Activated T-cell treated with anti-CD3 and anti-CD28 coated beads for 1 hour (primary cell): Measurements from ENCODE around the gene ACSF3.
"Not testable (repeated sequence)": the region's sequence is repeated elsewhere in the genome, so short reads cannot be mapped to it uniquely, and the experiment has no call there.

Experiments used
- DNase-seq: peaks from one replicate; pipeline ENCODE4 v3.0.0-alpha.2; 2020; ENCODE audit warnings: low read depth

Gene ACSF3

DNA sequence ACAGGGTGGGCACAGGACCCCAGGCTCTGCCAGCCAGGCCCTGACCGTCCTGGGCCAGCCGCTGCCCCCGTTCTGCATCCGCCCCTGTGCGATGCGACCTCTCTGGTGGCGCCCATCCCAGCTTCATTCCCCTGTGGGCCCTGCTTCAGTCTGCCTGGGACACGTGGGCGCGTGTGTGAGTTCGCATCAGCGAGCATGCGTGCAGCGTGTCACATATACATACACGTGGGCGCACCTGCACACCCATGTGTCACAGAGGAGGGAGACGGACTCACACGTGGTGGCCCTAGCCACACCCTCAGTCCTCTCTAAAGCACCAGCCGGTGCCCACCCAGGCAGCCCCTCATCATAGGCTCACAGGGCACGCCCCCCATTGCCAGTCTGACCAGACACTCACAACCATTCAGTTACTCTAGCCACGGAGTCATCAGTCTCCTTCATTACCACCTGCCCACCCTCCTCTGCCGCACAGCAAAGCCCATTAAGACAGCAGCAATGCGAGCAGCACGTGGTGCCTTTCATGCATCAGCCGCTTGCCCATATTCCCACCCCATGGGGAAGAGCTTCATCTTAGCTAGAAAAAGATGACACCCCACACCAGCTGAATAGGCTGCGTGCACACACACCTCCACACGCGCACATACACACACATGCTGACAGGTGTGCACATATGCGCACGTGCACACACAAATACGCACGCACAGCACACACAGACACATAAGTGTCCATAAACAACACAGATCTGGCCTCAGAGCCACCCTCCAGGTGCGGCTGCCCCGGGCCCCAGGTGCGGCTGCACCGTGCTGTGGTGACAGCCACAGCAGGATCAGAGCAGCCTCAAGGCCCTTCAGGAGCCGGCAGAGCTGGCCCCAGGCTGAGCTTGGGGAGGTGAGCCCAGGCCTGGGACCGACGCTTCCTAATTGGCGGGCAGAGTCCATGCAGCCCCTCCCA is 68.4 kb downstream of the ACSF3 start:
- DNase-seq: no peak

DNA sequence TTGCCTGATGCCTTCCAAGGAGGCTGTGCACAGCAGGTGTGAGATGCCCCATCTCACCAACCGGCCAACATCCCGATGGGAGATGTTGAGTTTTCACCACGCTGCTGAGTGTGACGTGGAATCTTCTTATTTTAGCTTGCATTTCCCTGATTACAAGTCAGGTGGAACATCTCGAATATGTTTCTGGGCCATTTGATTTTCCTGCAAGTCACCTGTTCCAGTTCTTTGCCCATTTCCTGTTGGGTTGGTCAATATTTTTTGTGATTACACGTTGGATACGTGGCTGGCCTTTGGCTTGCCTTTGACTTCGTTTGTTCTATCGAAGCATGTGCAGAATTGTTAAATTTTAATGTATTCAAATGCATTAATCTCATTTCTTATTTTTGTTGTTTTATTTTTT is 69.6 kb downstream of the ACSF3 start:
- no peak for DNase-seq

DNA sequence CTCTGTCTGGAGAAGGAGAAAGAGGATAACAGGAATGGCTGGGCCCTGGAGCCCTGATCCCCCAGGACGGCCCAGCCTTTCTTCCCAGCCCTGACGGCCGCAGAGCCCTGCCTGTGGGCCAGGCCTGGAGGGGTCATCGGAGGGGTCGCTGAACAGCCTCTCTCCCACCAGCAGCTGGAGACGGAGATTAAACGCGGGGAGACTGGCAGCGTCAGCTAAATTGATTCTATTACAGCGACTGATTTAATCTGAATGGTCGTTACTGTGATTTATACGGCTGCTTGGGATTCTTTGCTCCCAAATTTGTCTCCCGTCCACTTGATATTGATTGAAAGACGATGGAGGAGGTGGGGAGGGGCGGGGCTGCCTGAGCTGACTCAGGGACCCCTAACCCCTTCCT is 70.8 kb downstream of the ACSF3 start:
- no peak for DNase-seq

DNA sequence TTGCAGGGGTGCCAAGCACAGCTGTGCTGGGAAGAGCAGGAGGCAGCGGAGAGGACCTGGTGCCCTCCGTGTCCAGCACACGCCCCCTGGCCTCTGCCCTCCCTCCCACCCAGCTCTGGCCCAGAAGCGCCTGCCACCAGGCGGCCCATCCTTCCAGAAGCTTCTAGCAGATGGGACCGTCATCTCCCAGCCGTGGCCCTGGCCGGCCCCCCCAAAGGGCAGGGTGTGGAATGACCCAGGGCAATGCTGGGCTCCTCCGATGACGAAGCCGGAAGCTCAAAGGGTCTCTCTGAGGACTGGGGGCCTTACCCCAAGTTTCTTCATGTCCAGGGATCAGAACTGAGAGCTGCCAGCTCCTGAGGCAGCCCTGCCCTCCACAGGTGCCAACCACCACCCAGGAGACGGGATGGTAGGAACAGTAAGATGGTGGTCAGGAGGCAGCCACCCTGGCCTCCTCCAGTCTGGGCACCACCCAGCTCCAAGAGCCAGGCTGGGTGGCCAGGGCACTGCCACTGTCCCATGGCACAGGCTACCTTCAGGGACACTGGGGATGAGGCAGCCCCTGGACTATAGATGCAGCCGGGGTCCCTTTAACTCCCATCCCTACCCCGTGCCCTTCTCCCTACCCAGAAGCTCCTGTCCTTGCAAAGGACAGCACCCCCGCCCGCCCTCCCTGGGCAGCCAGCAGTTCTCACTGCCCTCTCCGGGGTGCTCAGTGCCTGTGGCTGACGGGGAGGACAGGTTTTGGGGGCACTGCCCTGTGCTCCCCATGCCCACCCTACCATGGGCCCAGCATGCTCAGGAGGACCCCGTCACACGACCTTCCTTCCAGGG is 71.4 kb downstream of the ACSF3 start:
- DNase-seq: no peak

DNA sequence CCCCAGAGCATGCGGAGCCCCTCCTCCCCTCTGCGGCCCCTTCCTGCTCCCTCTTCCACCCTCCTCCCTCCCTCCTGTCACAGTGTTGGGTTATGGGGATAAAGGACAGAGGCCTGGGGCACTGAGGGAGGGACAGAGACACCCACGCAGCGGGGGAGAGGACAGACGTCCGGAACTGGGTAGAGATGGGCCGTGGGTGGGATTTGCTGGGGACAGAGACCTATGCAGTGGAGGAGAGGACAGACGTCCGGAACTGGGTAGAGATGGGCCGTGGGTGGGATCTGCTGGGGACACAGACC is 72.0 kb downstream of the ACSF3 start:
- DNase-seq: not testable (repeated sequence)

DNA sequence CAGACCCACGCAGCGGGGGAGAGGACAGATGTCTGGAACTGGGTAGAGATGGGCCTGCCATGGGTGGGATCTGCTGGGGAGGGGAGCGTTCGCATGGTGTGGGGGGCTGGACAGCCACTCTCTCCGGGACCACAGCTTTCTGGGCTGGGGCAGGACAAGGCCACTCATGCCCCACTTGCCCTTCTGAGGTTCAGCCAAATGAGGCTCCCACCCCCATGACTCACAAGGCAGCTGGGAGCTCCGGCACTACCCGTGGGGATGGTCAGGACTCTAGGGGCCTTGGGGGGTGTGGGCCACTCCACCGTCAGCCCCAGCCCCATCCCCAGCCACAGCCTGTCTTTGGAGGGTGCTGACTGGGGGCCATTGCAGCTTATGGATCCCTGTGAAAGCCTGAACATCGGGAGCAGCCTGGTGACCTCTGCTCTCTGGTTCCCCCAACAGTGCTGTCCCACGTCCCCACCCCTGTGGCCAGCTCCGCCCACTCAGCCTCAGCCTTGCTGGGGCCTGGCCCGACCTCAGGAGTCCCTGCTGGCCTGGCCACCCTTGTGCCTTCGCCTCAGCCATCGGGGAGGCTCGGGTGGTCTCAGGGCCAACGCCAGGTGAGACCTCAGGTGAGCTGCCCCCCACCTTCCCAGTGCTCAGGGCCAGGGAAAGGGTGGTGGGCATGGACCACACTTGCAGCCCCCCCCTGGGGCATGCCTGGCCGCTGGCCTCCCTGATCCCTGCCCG is 73.2 kb downstream of the ACSF3 start:
- no peak for DNase-seq

DNA sequence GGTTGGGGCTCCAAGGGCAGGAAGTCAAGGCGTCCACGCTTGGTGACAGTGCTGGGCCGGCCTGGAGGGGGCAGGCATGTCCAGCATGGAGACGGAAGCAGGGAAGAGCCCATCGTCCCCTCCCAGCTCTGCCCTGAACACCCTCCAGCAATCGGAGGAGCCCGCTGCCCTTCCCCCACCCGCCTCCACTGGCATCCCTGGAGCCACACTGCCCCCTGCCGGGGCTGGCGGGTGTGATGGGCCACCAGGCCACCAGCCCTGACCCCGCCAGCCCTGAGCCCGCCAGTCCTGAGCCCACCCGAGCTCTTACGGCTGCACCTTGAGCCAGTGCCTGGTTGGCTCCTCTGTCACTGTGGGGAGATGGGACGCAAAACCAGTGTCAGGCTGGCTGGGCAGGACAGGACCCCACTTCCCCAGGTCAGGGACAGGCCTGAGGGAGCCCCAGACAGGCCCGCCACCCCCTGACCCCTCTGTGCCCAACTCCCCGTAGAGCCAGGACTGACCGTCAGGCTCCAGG is 73.8 kb downstream of the ACSF3 start:
- peak; percentile 92 for DNase-seq

DNA sequence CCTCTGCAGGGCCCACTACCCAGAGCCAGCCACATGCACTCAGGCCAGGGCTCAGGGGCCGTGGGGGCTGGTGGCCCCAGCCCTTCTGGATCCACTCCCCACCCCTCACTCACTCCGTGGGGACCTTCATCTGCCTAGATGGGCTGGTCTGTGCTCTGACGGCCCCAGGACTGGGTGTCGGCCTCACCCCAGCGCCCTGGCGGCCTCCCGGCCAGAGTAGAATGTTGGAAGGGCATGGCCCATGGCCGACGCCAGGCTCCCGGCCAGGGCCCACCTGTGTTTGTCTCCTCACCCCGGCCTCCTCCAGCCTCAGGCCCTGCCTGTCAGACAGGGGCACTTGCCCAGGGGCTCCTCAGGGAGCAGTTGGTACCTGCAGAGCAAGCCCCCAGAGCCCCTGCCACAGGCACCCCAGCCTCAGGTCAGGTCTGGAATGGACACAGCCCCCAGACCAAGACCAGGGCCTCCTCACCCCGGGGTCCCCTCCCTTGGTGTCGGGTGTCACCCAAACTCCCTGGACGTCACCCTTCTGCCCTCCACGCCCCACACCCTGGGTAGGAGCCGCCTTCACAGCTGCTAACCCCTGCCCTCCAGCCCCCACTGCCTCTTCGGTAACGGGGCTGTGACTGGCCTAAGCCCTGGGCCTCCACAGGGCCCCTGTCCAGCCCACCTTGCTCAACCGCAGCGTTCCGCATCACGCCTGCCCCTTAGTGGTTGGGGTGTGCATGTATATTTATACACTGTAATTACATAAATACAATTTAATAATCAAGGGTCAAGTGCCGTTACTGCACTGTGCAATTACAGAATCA is 74.9 kb downstream of the ACSF3 start:
- no peak for DNase-seq

DNA sequence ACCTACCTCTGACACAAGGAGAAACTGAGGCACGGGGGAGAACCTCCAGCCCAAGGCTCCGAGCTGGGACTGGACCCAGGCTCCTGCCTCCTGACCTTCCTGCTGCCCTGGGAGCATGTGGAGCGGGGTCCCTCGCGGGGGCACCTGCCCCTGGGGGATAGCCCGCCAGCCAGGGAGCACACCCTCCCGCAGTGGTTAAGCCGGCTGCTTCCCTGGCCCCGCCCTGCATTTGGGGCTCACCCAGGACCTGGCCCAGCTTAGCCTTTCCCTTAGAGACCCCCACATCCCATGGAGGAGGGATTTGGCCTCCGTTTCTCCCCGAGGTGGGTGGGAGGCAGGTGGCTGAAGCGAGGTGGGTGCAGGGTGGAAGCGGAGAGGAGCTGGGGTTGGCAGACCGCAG is 76.1 kb downstream of the ACSF3 start:
- no peak for DNase-seq

DNA sequence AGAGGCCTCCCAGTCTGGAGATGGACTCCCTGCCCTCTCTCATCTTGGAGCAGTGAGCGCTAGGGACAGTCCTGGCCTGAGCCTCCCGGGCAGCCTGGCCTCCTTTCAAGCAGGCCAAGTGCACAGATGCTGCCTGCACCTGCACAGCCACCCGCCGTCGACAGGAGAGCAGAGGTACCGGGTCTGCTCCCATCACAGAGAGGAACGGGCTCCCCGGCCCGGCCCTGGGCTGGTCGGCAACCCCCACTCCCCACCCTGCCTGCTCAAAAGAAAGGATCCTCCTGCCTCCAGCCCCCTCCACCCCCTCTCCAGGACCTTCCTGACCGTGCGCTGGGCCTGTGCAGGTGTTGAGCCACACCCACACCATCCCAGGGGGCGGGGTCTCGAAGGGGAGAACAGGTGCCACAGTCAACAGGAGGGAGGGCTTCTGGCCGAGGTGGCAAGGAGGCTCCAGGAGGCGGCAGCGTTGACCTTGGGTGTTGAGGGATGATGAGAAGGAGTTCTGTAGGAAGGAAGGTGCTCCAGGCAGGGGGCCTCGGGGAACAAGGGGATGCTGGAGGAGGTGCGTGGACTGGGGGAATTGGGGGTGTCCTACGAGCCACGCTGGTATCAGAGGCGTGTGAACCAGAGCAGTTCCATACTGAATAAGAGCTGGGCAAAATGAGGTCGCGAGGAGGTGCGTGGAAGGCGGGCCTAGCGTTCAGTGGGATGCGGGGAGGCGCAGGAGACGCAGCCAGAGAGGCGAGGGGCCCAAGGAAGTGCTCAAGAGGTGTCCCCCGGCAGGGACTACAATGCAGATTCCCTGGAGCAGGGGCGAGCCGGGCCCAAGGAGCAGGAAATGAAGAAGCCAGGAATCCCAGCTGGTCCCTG is 76.9 kb downstream of the ACSF3 start:
- DNase-seq: no peak

DNA sequence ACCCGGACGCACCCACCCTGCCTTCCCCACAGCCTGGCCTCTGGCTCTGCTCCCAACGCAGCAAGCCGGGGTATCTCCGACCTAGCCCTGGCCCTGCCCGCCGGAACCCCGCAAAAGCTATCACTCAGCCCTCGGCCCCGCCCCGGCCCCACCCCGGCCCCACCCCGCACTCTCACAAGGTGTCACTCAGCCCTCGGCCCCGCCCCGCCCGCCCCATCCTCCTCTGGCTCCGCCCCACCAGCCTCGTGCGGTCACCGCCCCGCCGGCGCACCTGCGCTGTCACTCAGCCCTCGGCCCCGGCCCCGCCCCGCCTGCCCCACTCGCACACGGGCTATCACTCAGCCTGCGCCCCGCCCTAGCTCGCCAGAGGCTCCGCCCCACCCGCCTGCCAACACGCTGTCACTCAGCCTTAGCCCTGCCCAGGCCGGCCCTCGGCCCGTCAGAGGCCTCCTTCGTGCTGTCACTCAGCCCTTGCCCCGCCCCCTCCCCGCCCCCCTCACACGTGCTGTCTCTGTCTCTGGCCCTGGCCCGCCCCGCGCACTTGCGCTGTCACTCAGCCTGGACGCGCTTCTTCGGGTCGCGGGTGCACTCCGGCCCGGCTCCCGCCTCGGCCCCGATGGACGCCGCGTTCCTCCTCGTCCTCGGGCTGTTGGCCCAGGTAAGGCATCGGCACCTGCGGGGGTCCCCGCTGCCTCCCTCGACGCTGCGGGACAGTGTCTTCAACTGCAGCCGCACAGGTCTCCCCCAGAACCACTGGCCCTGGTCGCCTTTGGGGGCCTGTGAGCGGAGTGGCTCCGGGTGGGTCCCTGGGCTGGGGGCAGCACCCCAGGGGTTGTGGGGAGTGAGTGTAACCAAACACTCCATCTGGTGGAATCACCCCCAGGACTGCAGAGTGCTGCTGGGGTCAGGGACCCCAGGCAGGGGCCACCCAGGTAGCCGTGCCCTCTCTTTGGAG is 77.8 kb downstream of the ACSF3 start, which contains the start of gene CDH15:
Gene CDH15 (plus strand): TSS at position 533 of the 955 bp plus-strand sequence. CDS start 84 bp downstream, at position 617.
- peak; percentile 89 for DNase-seq

DNA sequence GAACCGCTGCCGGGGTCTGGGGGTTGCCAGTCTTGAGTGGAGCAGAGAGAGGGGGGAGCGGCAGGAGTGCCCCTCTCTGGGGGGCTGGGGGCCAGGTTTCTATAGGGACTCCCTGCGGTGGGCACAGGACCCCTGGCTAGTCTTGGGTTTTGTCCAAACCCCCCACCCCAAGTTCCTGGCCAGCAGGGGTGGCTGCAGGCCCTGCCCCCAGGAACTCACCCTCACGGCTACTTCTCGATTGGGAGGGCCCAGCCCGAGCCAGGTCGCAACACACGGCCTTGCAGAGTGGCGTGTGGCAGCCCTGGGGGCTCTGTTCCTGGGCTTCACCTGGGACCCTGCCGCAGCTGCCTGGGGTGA is 78.5 kb downstream of the ACSF3 start:
- no peak for DNase-seq

DNA sequence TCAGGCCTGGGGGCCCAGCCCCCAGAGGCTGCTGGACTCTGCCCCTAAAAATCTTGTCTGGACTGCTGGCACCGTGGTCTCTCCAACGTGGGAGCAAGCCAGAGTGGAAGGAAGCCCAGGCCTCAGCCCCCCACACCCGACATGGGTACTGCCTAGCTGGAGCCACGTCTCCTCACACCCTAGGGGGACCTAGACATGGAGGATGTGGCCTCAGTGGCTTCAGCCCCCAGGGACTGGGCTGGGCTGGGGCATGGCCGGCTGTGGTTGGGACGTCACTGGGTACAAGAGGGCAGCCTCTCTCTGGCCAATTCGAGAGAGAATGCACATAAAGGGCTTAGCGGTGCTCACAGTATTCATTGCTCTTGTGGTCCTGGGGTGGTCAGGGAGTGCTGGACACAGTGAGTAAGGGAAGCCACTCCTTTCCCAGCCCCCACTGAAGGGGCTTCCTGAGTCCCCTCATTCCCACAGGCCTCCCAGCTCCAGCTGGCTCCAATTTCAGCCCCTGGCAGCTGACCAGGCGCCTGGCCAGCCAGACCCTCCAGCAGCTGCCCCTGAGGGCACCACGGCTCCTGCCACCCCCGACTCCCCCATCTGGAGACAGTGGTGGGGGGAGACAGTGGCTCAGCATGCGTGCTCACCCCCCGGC is 79.0 kb downstream of the ACSF3 start:
- DNase-seq: no peak

DNA sequence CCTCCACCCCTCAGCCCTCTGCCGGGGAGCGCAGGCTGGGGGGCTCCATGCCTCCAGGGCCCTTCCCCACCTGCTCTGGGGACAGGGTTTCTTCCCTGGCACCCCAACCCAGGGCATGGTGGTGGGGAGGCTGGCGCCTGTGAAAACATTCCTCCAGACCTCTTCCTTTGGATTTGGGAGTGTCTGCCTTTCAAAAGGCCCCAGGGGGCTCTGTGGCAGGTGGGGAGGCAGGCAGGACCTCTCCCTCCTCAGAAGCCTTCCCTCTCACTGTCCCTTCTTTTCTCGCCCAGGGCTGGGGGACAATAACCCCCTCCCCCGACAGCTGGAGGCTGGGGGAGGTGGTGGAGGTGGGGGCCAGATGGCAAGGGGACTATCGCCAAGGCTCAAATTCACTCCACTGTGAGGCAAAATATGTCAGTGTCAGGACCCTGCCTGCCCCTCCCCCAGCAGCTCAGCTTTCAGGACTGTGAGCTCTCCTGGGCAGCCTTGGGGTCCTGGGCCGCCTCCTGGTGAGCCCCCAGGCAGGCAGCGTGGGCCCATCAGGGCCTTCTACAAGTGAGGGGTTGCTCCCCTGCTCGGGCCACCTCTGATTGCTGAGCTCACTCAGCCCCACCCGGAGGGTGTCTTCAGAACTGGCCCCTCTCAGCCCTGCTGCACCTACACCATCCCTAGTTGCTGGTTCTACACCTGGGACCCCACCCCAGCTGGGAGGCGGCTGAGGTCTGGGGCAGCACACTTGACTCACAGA is 79.7 kb downstream of the ACSF3 start:
- no peak for DNase-seq

DNA sequence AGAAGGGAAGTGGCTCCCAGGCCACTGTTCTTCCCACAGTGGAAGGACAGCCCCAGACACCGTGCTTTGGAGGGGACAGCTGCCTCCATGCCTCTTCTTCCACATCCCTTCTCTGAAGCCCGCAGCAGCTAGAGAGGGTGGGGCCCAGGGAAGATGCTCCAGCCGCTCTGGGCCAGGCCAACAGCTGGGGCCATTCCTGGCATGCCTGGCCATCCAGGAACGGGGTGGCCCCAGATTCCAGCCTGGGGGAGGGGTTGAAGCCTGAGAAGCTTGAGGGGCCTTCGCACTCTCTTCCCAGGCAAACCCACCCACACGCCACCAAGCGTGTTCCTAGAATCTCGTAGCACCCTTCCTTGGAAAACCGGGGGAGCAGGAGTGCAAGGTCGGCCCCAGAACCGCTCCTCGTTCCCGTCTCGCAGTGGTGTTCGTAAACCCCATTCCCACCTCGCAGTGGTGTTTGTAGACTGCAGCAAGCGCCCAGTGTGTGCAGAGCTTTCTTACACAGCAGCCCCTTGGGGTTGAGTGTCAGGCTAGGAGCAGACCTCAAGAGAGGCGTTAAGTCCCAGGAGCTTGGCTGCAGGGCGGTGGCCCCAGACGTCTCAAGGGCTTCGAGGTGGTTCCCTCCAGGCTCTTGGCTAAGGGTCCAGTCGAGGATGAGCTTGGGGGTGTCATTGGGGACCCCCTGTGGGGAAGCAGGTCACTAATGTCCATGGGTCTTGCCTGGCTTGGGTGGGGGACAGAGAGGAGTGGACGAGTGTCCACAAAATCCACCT is 80.6 kb downstream of the ACSF3 start:
- DNase-seq: no peak

DNA sequence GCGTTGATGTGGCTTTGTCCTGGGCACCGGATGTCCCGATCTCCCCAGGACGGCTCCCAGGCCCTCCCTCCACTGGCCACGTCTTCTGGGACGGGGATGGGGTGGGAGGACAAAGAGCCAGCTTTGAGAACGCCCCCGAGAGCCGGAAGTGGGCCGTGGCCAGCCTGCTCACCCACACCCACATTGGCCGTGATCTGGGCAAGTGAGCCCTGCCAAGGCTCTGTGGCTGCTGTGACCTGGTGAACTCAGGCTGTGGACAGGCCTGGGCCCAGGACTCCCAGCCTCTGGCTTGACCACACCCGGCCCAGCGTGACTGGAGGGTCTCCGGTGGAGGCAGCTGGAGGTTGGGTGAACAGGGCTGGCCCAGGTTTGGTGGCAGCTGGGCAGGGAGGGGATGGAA is 81.2 kb downstream of the ACSF3 start:
- DNase-seq: no peak
